ENCODE data around the gene C19orf38. TPM values are rescaled to one million over a fixed set of nuclear protein-coding genes. Genes with fewer than 3 reads are reported as not detected.

Gene C19orf38
- total RNA-seq, 1 experiment from 2014 or later: not detected

GRCh38 chr19:10835089-10835753 lies 13.0 kb upstream of the C19orf38 start:
- H3K27ac Mint-ChIP-seq: peak overlapping the region; percentile 83
- CTCF ChIA-PET: interaction anchor here (0.5 to 8.0 kb wide), 17 partner anchors 14 to 327 kb away, joined by 3 to 135 read pairs (median 5); partner anchors contain the start of genes CARM1 and DNM2
- DNase-seq (ENCODE audit: low spot score): no peak
- peaks cover 24% of the 10 kb centered on the region for H3K9me3 Mint-ChIP-seq
- peaks cover 24% of the 10 kb centered on the region for H3K27me3 Mint-ChIP-seq (ENCODE audit: low read depth)
- TF ChIP-seq ERG (CRISPR knock-in tag; IDR thresholded peaks at IDR 0.05): 0 out of 2 replicates have a peak, but pooled peaks have one; percentile 61
- no peak for TF ChIP-seq IRF1 (CRISPR knock-in tag; IDR thresholded peaks at IDR 0.05)
- TF ChIP-seq NFYB (CRISPR knock-in tag; conservative IDR thresholded peaks at IDR 0.05; ENCODE audit: low read depth): peak; percentile 61
- TF ChIP-seq FOXK1 (CRISPR knock-in tag; IDR thresholded peaks at IDR 0.05): peak; percentile 32; the same call in 1 of the 2 replicates
- no peak for TF ChIP-seq ZNF423 (CRISPR knock-in tag; IDR thresholded peaks at IDR 0.05)
- peaks cover 12% of the 10 kb centered on the region; the same call in 1 of the 2 replicates for H3K36me3 Mint-ChIP-seq
- H3K4me1 Mint-ChIP-seq: peaks cover 13% of the 10 kb centered on the region
- H3K4me3 Mint-ChIP-seq: peak overlapping the region; percentile 85
- no peak; the same call in 1 of the 2 replicates for ATAC-seq
- POLR2A ChIA-PET: interaction anchor here (0.5 to 1.6 kb wide), 7 partner anchors 11 to 429 kb away, joined by 3 to 9 read pairs (median 5); partner anchors contain the start of gene DNM2

- H3K27me3 Mint-ChIP-seq (ENCODE audit: low read depth): peaks cover 24% of the 10 kb centered on the region
- ChIA-PET CTCF (interaction anchor here (0.5 to 8.0 kb wide), 23 partner anchors 10 to 420 kb away, joined by 3 to 135 read pairs (median 5); partner anchors contain the start of genes CARM1 and DNM2), POLR2A (interaction anchor here (0.6 to 1.6 kb wide), 8 partner anchors 10 to 430 kb away, joined by 3 to 9 read pairs (median 4); partner anchors contain the start of gene DNM2)
- peak within 1 kb of the TSS; percentile 100 for H3K27ac Mint-ChIP-seq
- peak; percentile 93 for ATAC-seq
- peak within 1 kb of the TSS; percentile 85 for H3K4me3 Mint-ChIP-seq
- peaks cover 12% of the 10 kb centered on the region; the same call in 1 of the 2 replicates for H3K36me3 Mint-ChIP-seq
- H3K9me3 Mint-ChIP-seq: peaks cover 24% of the 10 kb centered on the region
- peaks cover 13% of the 10 kb centered on the region for H3K4me1 Mint-ChIP-seq
- peak; percentile 100 for DNase-seq (ENCODE audit: low spot score)
- no peak for TF ChIP-seq ZMAT4 (CRISPR knock-in tag; IDR thresholded peaks at IDR 0.05)
- TF ChIP-seq GRHL2 (CRISPR knock-in tag; IDR thresholded peaks at IDR 0.05; ENCODE audit: insufficient replicate concordance, severe bottlenecking): no peak
- TF ChIP-seq NFE2L1 (CRISPR knock-in tag; IDR thresholded peaks at IDR 0.05): peak; percentile 58; the same call in 1 of the 2 replicates
- no peak for TF ChIP-seq SMAD4 (CRISPR knock-in tag; IDR thresholded peaks at IDR 0.05)
- TF ChIP-seq CTCF (IDR thresholded peaks at IDR 0.05): peak; percentile 36; the same call in 1 of the 2 replicates
- TF ChIP-seq SMAD3 (CRISPR knock-in tag; IDR thresholded peaks at IDR 0.05; ENCODE audit: borderline replicate concordance): no peak
- no peak for TF ChIP-seq ZNF396 (CRISPR knock-in tag; IDR thresholded peaks at IDR 0.05; ENCODE audit: borderline replicate concordance)
- peak; percentile 7; the same call in 1 of the 2 replicates for TF ChIP-seq FOXK1 (CRISPR knock-in tag; IDR thresholded peaks at IDR 0.05)
- no peak for TF ChIP-seq PREB (CRISPR knock-in tag; IDR thresholded peaks at IDR 0.05; ENCODE audit: borderline replicate concordance)
- 0 out of 2 replicates have a peak, but pooled peaks have one; percentile 14 for TF ChIP-seq ERG (CRISPR knock-in tag; IDR thresholded peaks at IDR 0.05)
- no peak for TF ChIP-seq ZNF425 (CRISPR knock-in tag; conservative IDR thresholded peaks at IDR 0.05)
- no peak for TF ChIP-seq HMGA2 (CRISPR knock-in tag; IDR thresholded peaks at IDR 0.05)
- no peak for TF ChIP-seq TEAD1 (CRISPR knock-in tag; IDR thresholded peaks at IDR 0.05)
- TF ChIP-seq E2F5 (CRISPR knock-in tag; IDR thresholded peaks at IDR 0.05): no peak
- no peak for TF ChIP-seq ELF4 (CRISPR knock-in tag; IDR thresholded peaks at IDR 0.05; ENCODE audit: low read depth)
- TF ChIP-seq JAZF1 (CRISPR knock-in tag; IDR thresholded peaks at IDR 0.05): no peak
- TF ChIP-seq ZNF219 (CRISPR knock-in tag; IDR thresholded peaks at IDR 0.05; ENCODE audit: borderline replicate concordance): no peak
- no peak for TF ChIP-seq CBFB (CRISPR knock-in tag; IDR thresholded peaks at IDR 0.05; ENCODE audit: low read depth)
Measured at GRCh38 chr19:10835754-10836478, 12.3 kb upstream of the C19orf38 start, which contains the start of gene TMED1. Gene TMED1, minus strand, starts transcription at chr19:10836212. Its CDS starts 21 bp downstream, at chr19:10836191.

All from WTC11 (cell line).